ENCODE results near the gene ESR1.

DNA sequence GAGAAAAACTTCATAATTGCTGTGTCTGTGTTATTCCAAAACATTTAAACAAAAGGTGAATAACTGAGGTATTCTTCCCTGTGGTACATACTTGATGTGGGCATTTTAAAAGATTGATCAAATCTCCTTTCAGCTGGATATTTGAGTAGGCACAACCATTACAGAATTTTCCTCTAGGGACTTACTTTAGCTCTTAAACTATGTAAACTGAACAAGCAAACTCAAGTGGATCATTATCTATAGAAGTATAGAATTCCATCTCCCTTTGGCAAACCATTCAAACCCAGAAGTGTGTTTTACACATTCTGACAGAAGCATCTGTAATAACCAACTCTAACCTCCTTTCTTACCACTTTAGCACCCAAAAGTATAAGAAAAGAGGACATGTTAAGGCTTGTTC lies 241.4 kb downstream of the ESR1 start:
- TF ChIP-seq, protein P1, sequence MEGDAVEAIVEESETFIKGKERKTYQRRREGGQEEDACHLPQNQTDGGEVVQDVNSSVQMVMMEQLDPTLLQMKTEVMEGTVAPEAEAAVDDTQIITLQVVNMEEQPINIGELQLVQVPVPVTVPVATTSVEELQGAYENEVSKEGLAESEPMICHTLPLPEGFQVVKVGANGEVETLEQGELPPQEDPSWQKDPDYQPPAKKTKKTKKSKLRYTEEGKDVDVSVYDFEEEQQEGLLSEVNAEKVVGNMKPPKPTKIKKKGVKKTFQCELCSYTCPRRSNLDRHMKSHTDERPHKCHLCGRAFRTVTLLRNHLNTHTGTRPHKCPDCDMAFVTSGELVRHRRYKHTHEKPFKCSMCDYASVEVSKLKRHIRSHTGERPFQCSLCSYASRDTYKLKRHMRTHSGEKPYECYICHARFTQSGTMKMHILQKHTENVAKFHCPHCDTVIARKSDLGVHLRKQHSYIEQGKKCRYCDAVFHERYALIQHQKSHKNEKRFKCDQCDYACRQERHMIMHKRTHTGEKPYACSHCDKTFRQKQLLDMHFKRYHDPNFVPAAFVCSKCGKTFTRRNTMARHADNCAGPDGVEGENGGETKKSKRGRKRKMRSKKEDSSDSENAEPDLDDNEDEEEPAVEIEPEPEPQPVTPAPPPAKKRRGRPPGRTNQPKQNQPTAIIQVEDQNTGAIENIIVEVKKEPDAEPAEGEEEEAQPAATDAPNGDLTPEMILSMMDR (IDR thresholded peaks at IDR 0.05): no peak
- no peak for TF ChIP-seq POLR2A (IDR thresholded peaks at IDR 0.05)

Data from suprapubic skin (tissue), 3 donors.